ENCODE measurements around the gene ALX4.

Gene ALX4

GRCh38 chr11:44305470-44306051 lies 4.4 kb downstream of the ALX4 start:
- DNase-seq: no peak
- H3K36me3 ChIP-seq: no peaks in the 10 kb centered on the region
- peaks cover 96% of the 10 kb centered on the region for H3K27me3 ChIP-seq (ENCODE audit: insufficient read depth, low read depth, severe bottlenecking)
- H3K4me3 ChIP-seq (ENCODE audit: low read depth, low read length): no peak overlapping the region
- no peak for TF ChIP-seq CTCF (IDR thresholded peaks at IDR 0.05; ENCODE audit: low read depth, low read length)
- no peaks in the 10 kb centered on the region for H3K9me3 ChIP-seq (ENCODE audit: severe bottlenecking)
- no peak overlapping the region for H3K27ac ChIP-seq

- TF ChIP-seq CTCF (IDR thresholded peaks at IDR 0.05; ENCODE audit: low read depth, low read length): no peak
- Histone ChIP-seq H3K36me3 (no peaks in the 10 kb centered on the region), H3K4me3 (ENCODE audit: low read depth, low read length) (no peak overlapping the region), H3K9me3 (ENCODE audit: severe bottlenecking) (no peaks in the 10 kb centered on the region), H3K27me3 (ENCODE audit: insufficient read depth, low read depth, severe bottlenecking) (peaks cover 97% of the 10 kb centered on the region), H3K27ac (no peak overlapping the region)
- no peak for DNase-seq
Observed at GRCh38 chr11:44305026-44305469, 4.9 kb downstream of the ALX4 start.

- no peak for TF ChIP-seq CTCF (IDR thresholded peaks at IDR 0.05; ENCODE audit: low read depth, low read length)
Observed at GRCh38 chr11:44304091-44305025, 5.6 kb downstream of the ALX4 start.

GRCh38 chr11:44303401-44303938 lies 6.5 kb downstream of the ALX4 start:
- Histone ChIP-seq H3K36me3 (no peaks in the 10 kb centered on the region), H3K4me3 (ENCODE audit: low read depth, low read length) (no peak overlapping the region), H3K27me3 (ENCODE audit: insufficient read depth, low read depth, severe bottlenecking) (peaks cover 97% of the 10 kb centered on the region), H3K9me3 (ENCODE audit: severe bottlenecking) (no peaks in the 10 kb centered on the region), H3K27ac (no peak overlapping the region)
- no peak for DNase-seq
- TF ChIP-seq CTCF (IDR thresholded peaks at IDR 0.05; ENCODE audit: low read depth, low read length): no peak

More at GRCh38 chr11:44304091-44305025, 5.6 kb downstream of the ALX4 start:
- peaks cover 97% of the 10 kb centered on the region for H3K27me3 ChIP-seq (ENCODE audit: insufficient read depth, low read depth, severe bottlenecking)
- no peak overlapping the region for H3K4me3 ChIP-seq (ENCODE audit: low read depth, low read length)
- H3K36me3 ChIP-seq: no peaks in the 10 kb centered on the region
- no peak overlapping the region for H3K27ac ChIP-seq
- peak; percentile 27 for DNase-seq
- no peaks in the 10 kb centered on the region for H3K9me3 ChIP-seq (ENCODE audit: severe bottlenecking)

GRCh38 chr11:44301564-44302271 lies 8.2 kb downstream of the ALX4 start:
- TF ChIP-seq CTCF (IDR thresholded peaks at IDR 0.05; ENCODE audit: low read depth, low read length): no peak
- no peaks in the 10 kb centered on the region for H3K9me3 ChIP-seq (ENCODE audit: severe bottlenecking)
- no peak for DNase-seq
- no peaks in the 10 kb centered on the region for H3K36me3 ChIP-seq
- H3K27me3 ChIP-seq (ENCODE audit: insufficient read depth, low read depth, severe bottlenecking): peaks cover 95% of the 10 kb centered on the region
- no peak overlapping the region for H3K27ac ChIP-seq
- no peak overlapping the region for H3K4me3 ChIP-seq (ENCODE audit: low read depth, low read length)
